GOT3 (cell line): ENCODE measurements around the gene RAG2.
A peak's percentile ranks its signal among the peaks of the same experiment; 100 is the strongest.
"Not testable (repeated sequence)": the region's sequence is repeated elsewhere in the genome, so short reads cannot be mapped to it uniquely, and the experiment has no call there.

Experiments used
- DNase-seq: peaks from one replicate; lab custom pipeline; 2025; ENCODE audit warnings: mixed read lengths; lab: John Stamatoyannopoulos, UW

The RAG2 gene

GRCh38 chr11:36600180-36600579 is 2.1 kb upstream of the RAG2 start:
- DNase-seq: no peak

GRCh38 chr11:36596880-36597279 is 1.2 kb downstream of the RAG2 start:
- no peak for DNase-seq

- DNase-seq: peak; percentile 13
Measured at GRCh38 chr11:36594316-36594989, 3.6 kb downstream of the RAG2 start, which contains the start of gene IFTAP. Gene IFTAP, plus strand, starts transcription at chr11:36594502. Its CDS starts 15,602 bp downstream, at chr11:36610104.

GRCh38 chr11:36591433-36591832 is 6.6 kb downstream of the RAG2 start:
- DNase-seq: no peak

- DNase-seq: no peak
Measured at GRCh38 chr11:36590513-36590912, 7.5 kb downstream of the RAG2 start.

GRCh38 chr11:36588099-36588498 is 9.9 kb downstream of the RAG2 start:
- no peak for DNase-seq

GRCh38 chr11:36586543-36586942 is 11.5 kb downstream of the RAG2 start:
- DNase-seq: no peak

- DNase-seq: no peak
Measured at GRCh38 chr11:36583667-36584066, 14.4 kb downstream of the RAG2 start.

GRCh38 chr11:36581536-36581935 is 16.5 kb downstream of the RAG2 start:
- DNase-seq: no peak

- no peak for DNase-seq
Measured at GRCh38 chr11:36578458-36578857, 19.6 kb downstream of the RAG2 start.

GRCh38 chr11:36577859-36578258 is 20.2 kb downstream of the RAG2 start:
- no peak for DNase-seq

GRCh38 chr11:36577373-36577772 is 20.7 kb downstream of the RAG2 start:
- DNase-seq: no peak

GRCh38 chr11:36574486-36574885 is 23.6 kb downstream of the RAG2 start:
- no peak for DNase-seq

- DNase-seq: no peak
Measured at GRCh38 chr11:36569095-36569494, 28.9 kb downstream of the RAG2 start.

- DNase-seq: no peak
Measured at GRCh38 chr11:36567694-36568093, 30.3 kb downstream of the RAG2 start, which contains the start of gene RAG1. Gene RAG1, plus strand, starts transcription at chr11:36568007. Its CDS starts 5,298 bp downstream, at chr11:36573305.

GRCh38 chr11:36566407-36567053 is 31.5 kb downstream of the RAG2 start:
- no peak for DNase-seq

GRCh38 chr11:36565031-36565610 is 32.9 kb downstream of the RAG2 start:
- no peak for DNase-seq

- DNase-seq: no peak
Measured at GRCh38 chr11:36564376-36565030, 33.5 kb downstream of the RAG2 start.

- no peak for DNase-seq
Measured at GRCh38 chr11:36558571-36559413, 39.2 kb downstream of the RAG2 start.

GRCh38 chr11:36557991-36558390 is 40.0 kb downstream of the RAG2 start:
- no peak for DNase-seq

- not testable (repeated sequence) for DNase-seq
Measured at GRCh38 chr11:36557390-36557789, 40.6 kb downstream of the RAG2 start.
